Thyroid gland (tissue), 4 donors: Measurements from ENCODE around the gene ATXN7.

ENCODE experiments used
- CTCF ChIP-seq, 6 experiments: fragments of 200-600 bp in 3 of 6; fragments of 450-650 bp in 3 of 6; sonication (generic) in 3 of 6; IDR thresholded peaks; one replicate each; pipeline ENCODE4 v1.5.1; 2016 to 2019; ENCODE audit warnings: antibody characterized with exemption in 6 of 6, mild to moderate bottlenecking in 2 of 6, inconsistent platforms in 1 of 6, moderate library complexity in 1 of 6
- POLR2A ChIP-seq, 2 donors: fragments of 450-650 bp; IDR thresholded peaks; one replicate each; pipeline ENCODE4 v1.6.1; 2017; ENCODE audit warnings: antibody characterized with exemption in 2 of 2, mild to moderate bottlenecking in 2 of 2, moderate library complexity in 1 of 2

DNA sequence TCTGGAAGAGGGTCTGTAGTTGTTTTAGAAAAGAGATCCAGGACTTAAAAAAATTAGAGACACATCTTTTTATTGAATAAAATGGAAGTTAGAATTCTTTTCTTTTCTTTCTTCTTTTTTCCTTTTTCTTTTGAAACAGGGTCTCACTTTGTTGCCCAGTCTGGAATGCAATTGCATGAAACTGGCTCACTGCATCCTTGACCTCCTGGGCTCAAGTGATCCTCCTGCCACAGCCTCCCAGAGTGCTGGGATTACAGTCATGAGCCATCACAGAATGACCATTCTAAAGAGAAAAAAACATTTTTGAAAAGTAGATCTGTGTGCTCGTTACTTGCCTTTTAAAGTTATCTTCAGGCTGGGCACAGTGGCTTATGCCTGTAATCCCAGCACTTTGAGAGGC, 3.6 kb downstream of the ATXN7 start:
- TF ChIP-seq CTCF (IDR thresholded peaks at IDR 0.05) (no peak), POLR2A (IDR thresholded peaks at IDR 0.05) (no peak)
